MM.1S (cell line): Measurements from ENCODE around the gene TYMS.
A peak's percentile ranks its signal among the peaks of the same experiment; 100 is the strongest.

Experiments used
- DNase-seq: peaks from one replicate; pipeline ENCODE4 v3.0.0-alpha.2; 2015
- H2AFZ ChIP-seq: fragments of 300-600 bp; sonication (generic); 2 replicates; pipeline ENCODE4 v1.6.0; 2016; ENCODE audit warnings: antibody characterized with exemption, low read length
- H3F3A ChIP-seq: fragments of 300-600 bp; sonication (generic); 2 replicates; pipeline ENCODE4 v1.6.1; 2016; ENCODE audit warnings: mild to moderate bottlenecking, antibody characterized with exemption, low read length, moderate library complexity, mixed read lengths; ENCODE audit not compliant: insufficient read depth
- H3K27ac ChIP-seq: fragments of 300-600 bp; sonication (generic); 2 replicates; pipeline ENCODE4 v1.5.1; 2016; ENCODE audit warnings: mild to moderate bottlenecking, low read length
- H3K27me3 ChIP-seq: fragments of 300-600 bp; sonication (generic); replicated peaks from 2 replicates; pipeline ENCODE4 v1.6.0; 2016; ENCODE audit warnings: low read length; ENCODE audit not compliant: insufficient read depth
- H3K36me3 ChIP-seq: fragments of 300-600 bp; sonication (generic); replicated peaks from 2 replicates; pipeline ENCODE4 v1.6.1; 2016; ENCODE audit warnings: mild to moderate bottlenecking, low read length, mixed read lengths; ENCODE audit not compliant: insufficient read depth
- H3K4me1 ChIP-seq: fragments of 300-600 bp; sonication (generic); 2 replicates; pipeline ENCODE4 v1.6.1; 2016; ENCODE audit warnings: low read length, mixed read lengths
- H3K4me2 ChIP-seq: fragments of 300-600 bp; sonication (generic); 2 replicates; pipeline ENCODE4 v1.6.0; 2016; ENCODE audit warnings: low read depth, low read length
- H3K4me3 ChIP-seq: fragments of 300-600 bp; sonication (generic); 2 replicates; pipeline ENCODE4 v1.5.1; 2016; ENCODE audit warnings: low read length, mixed read lengths
- H3K79me2 ChIP-seq: fragments of 300-600 bp; sonication (generic); 2 replicates; pipeline ENCODE4 v1.6.1; 2016; ENCODE audit warnings: mixed run types, low read length, mixed read lengths
- H3K9ac ChIP-seq: fragments of 300-600 bp; sonication (generic); 2 replicates; pipeline ENCODE4 v1.6.1; 2016; ENCODE audit warnings: low read length, mixed read lengths
- H3K9me2 ChIP-seq: fragments of 300-600 bp; sonication (generic); replicated peaks from 2 replicates; pipeline ENCODE4 v1.6.1; 2016; ENCODE audit warnings: mild to moderate bottlenecking, low read length, mixed read lengths; ENCODE audit not compliant: insufficient read depth
- H3K9me3 ChIP-seq: fragments of 300-600 bp; sonication (generic); replicated peaks from 2 replicates; pipeline ENCODE4 v1.6.1; 2016; ENCODE audit warnings: mild to moderate bottlenecking, low read length, mixed read lengths; ENCODE audit not compliant: insufficient read depth
- H4K20me1 ChIP-seq: fragments of 300-600 bp; sonication (generic); 2 replicates; pipeline ENCODE4 v1.6.1; 2016; ENCODE audit warnings: mild to moderate bottlenecking, low read length, moderate library complexity, mixed read lengths; ENCODE audit not compliant: insufficient read depth
- EZH2 ChIP-seq: fragments of 300-600 bp; sonication (generic); optimal IDR thresholded peaks from 2 replicates; pipeline ENCODE3; 2017; ENCODE audit warnings: low read depth, mild to moderate bottlenecking, antibody characterized with exemption, low read length, mixed read lengths
- EZH2phosphoT487 ChIP-seq: fragments of 300-600 bp; sonication (generic); IDR thresholded peaks from 2 replicates; pipeline ENCODE4 v1.6.1; 2018; ENCODE audit warnings: antibody characterized with exemption, low read length
- TF ChIP-seq, protein P1 (sequence below): fragments of 300-600 bp; sonication (generic); IDR thresholded peaks from 2 replicates; pipeline ENCODE4 v1.5.1; 2016; ENCODE audit warnings: antibody characterized with exemption, low read length, mixed read lengths

Gene TYMS

DNA sequence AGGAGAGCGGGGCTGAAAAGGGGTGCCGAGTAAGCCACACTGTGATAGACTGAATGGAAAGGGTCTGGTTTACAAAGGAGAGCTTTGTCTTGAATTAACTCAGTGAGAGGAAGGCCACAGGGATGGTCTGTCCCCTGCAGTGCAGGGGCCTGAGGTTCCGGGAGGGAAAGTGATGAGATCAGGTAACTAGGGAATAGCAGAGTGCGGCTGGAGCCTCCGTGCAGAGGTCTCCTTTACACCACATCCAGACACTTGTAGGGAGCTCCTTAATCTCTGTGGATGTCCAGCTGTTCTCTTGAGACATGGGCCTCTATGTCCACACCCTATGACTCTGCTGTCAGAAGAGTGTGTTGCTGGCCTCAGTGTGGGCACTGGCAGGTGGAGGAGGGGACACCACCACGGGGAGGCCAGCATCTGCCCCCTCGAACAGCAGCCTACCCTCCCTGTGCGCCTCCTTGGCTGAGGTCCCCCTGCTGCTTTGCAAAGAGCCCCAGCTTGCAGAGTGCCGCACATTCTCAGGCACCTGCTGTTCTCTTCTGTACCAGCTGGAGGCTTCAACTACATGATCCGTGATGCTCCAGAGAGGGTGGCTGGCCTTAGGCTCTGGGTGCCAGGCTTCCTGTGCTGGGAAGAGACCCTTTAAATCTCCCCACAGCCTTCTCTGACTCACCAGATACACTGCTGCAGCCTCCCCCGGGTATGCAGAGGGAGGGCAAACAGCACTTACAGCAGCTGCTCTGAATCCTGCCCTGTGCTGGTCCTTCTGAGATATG is 29.1 kb downstream of the TYMS start:
- no peak for DNase-seq
- Histone ChIP-seq H4K20me1 (no peaks in the 10 kb centered on the region), H3F3A (no peaks in the 10 kb centered on the region), H3K9me2 (no peaks in the 10 kb centered on the region), H3K79me2 (no peaks in the 10 kb centered on the region), H3K27me3 (no peaks in the 10 kb centered on the region), H3K9ac (no peak overlapping the region), H3K36me3 (no peaks in the 10 kb centered on the region), H2AFZ (no peak overlapping the region), H3K4me1 (no peaks in the 10 kb centered on the region), H3K4me3 (no peak overlapping the region), H3K4me2 (no peak overlapping the region), H3K27ac (no peak overlapping the region), H3K9me3 (no peaks in the 10 kb centered on the region)
- no peak for TF ChIP-seq EZH2phosphoT487
- TF ChIP-seq EZH2: no peak
- TF ChIP-seq, protein P1, sequence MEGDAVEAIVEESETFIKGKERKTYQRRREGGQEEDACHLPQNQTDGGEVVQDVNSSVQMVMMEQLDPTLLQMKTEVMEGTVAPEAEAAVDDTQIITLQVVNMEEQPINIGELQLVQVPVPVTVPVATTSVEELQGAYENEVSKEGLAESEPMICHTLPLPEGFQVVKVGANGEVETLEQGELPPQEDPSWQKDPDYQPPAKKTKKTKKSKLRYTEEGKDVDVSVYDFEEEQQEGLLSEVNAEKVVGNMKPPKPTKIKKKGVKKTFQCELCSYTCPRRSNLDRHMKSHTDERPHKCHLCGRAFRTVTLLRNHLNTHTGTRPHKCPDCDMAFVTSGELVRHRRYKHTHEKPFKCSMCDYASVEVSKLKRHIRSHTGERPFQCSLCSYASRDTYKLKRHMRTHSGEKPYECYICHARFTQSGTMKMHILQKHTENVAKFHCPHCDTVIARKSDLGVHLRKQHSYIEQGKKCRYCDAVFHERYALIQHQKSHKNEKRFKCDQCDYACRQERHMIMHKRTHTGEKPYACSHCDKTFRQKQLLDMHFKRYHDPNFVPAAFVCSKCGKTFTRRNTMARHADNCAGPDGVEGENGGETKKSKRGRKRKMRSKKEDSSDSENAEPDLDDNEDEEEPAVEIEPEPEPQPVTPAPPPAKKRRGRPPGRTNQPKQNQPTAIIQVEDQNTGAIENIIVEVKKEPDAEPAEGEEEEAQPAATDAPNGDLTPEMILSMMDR: no peak

- H3K36me3 ChIP-seq: no peaks in the 10 kb centered on the region
- H3K4me2 ChIP-seq: no peak overlapping the region
- no peak overlapping the region for H3K9ac ChIP-seq
- H3K4me1 ChIP-seq: no peaks in the 10 kb centered on the region
- no peak for DNase-seq
- no peak overlapping the region for H3K27ac ChIP-seq
- TF ChIP-seq, protein P1: no peak
- TF ChIP-seq EZH2 (no peak), EZH2phosphoT487 (no peak)
- H3K9me2 ChIP-seq: no peaks in the 10 kb centered on the region
- H4K20me1 ChIP-seq: no peaks in the 10 kb centered on the region
- H3K27me3 ChIP-seq: no peaks in the 10 kb centered on the region
- H3K4me3 ChIP-seq: no peak overlapping the region
- no peaks in the 10 kb centered on the region for H3K9me3 ChIP-seq
- H3K79me2 ChIP-seq: no peaks in the 10 kb centered on the region
- H3F3A ChIP-seq: no peaks in the 10 kb centered on the region
- H2AFZ ChIP-seq: no peak overlapping the region
These were observed 30.9 kb downstream of the TYMS start for GRCh38 chr18:688323-688722.

DNA sequence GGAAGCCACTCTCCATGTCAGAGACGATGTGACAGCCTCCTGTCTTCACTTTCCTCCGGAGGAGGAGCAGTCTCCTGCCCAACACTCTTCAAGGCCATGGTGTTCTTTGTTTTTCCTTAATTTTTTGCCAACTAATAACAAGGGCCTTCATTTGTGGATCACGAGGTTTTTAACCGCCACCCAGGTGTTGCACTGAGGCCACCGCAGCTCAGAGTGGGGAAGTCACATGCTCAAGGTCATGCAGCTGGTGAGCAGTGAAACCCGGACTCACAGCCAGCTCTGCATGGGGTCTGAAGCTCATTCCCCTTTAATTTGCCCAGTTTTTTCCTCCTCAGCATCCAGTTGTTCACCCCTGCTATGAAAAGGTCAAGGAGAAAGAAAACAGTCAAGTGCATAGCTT is 35.4 kb downstream of the TYMS start:
- Histone ChIP-seq H3K9ac (no peak overlapping the region), H3K4me3 (no peak overlapping the region), H3K4me1 (no peaks in the 10 kb centered on the region), H3F3A (no peaks in the 10 kb centered on the region), H3K9me2 (no peaks in the 10 kb centered on the region), H3K9me3 (no peaks in the 10 kb centered on the region), H3K27me3 (no peaks in the 10 kb centered on the region), H3K27ac (peak overlapping the region; percentile 23; the same call in 1 of the 2 replicates), H3K4me2 (no peak overlapping the region), H3K36me3 (no peaks in the 10 kb centered on the region), H2AFZ (no peak overlapping the region), H3K79me2 (no peaks in the 10 kb centered on the region), H4K20me1 (no peaks in the 10 kb centered on the region)
- TF ChIP-seq EZH2: no peak
- TF ChIP-seq, protein P1: no peak
- no peak for TF ChIP-seq EZH2phosphoT487
- peak; percentile 48 for DNase-seq
